HG03066 (cell line): ENCODE data around the gene CYP3A7.
"Not testable (repeated sequence)": the region's sequence is repeated elsewhere in the genome, so short reads cannot be mapped to it uniquely, and the experiment has no call there.

Experiments used
- ATAC-seq: cut with Tn5 transposase; IDR thresholded peaks from one replicate; pipeline ENCODE4 v1.9.1; 2021; ENCODE audit warnings: low read depth; ENCODE audit not compliant: unreplicated experiment

CYP3A7 gene

DNA sequence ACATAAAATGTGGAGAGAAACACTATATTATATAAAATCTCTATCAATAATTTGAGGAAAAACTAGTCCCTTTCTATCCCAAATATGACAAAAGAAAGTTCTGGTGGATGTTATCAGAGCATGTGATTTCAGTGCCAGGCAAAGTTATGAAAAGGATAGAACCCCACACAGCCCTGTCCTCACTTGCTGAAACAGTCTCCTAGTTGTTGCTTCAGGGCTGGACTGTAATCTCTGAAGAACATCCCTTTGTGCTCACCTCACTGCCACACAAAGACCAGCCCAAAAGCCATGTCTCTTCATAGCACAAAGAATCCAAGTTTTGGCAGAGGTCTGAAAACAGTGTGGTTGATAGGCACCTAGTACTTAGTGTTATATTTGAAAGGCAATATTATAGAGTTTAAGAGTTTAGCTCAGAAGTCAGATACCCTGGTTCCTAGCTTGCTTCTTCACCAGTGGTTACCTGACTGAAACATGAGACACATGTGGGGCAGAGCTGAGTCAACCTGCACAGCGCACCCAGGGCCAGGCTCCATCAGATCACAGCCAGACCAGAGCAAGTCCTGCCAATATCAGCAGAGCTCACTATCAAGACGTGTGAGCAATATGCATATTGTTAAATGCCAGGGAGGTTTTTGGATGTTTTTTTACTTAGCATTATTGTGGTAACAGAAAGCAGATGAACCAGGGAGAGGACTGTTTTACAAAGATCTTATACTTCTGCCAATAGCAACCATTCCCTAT lies 25.0 kb downstream of the CYP3A7 start:
- ATAC-seq: no peak

DNA sequence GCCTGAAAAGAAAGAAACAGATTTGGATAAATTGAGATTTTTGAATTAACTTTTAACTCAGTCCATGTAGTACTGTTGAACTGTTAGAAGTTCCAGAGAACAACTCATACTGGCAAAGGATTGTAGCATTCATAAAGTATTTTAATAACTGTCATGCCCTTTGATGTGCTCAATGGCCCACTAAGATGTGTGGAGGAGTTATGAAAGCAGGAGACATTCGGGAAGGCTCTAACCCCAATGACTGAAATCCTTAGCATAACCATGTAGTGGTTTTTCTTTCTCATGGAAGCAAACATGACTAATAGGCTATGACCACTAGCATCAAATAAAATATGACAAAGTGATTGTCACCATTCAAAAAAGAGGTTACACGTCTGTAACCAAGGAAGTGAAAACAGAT lies 25.7 kb downstream of the CYP3A7 start:
- ATAC-seq: no peak

DNA sequence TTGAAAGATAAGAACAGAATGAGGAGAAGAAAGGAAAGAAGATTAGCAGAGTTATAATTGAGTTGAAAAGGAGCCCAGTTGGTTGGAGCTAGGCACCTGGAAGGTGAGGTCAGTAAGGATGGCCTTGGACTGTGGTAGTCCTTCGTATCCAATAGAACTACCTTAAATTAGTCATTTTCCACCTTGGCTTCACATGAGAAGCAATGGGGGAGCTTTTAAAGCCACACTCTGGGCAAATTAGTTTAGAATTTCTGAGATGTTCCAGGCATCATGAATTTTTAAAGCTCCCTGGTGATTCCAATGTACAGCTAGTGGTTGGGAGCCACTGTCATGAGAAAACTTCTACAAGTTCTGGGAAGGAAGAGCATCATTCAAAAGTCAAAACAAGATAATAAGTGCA lies 27.9 kb downstream of the CYP3A7 start:
- no peak for ATAC-seq

- no peak for ATAC-seq
These were observed 35.0 kb downstream of the CYP3A7 start for GRCh38 chr7:99699946-99700345.

DNA sequence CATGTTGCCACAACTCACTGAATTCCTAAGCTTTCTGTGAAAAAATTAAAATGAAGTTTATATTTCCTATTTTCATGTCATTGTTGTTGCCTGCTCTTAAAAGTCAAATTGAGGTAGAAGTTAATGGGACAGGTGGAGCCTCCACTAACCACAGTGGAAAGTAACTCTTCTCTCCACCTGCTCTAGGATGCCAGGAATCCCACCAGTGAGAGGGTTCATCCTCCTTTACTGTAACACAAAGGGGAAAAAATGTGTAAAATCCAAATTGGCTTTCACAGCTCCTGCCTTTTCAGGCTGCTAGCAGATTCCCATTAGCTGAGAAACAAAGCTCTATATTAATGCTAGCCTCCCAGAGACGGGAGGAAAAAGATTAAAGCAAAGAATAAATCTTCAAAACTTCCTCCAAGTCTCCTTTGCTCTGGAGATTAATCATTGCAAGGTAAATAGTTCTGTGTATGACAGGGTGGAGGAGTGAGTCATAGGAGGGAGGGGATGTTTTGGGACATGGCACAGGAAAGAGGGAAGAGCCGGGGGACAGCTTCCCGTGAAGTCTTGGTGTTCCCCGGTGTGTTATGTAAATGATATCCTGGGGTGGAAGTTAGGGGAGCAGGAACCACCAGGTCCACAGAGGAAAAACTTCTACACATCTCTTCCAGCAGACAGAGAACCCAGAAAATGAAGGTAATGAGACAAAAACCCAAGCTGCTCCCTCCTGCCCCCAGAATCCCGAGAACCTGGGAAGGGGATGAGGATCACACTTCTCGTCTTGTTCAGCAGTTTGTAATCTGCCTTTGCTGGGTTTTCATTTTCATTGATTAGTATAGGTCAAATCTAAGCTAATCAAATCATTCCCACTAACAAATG lies 35.9 kb downstream of the CYP3A7 start:
- not testable (repeated sequence) for ATAC-seq

GRCh38 chr7:99694912-99695304 lies 40.1 kb downstream of the CYP3A7 start:
- ATAC-seq: no peak

DNA sequence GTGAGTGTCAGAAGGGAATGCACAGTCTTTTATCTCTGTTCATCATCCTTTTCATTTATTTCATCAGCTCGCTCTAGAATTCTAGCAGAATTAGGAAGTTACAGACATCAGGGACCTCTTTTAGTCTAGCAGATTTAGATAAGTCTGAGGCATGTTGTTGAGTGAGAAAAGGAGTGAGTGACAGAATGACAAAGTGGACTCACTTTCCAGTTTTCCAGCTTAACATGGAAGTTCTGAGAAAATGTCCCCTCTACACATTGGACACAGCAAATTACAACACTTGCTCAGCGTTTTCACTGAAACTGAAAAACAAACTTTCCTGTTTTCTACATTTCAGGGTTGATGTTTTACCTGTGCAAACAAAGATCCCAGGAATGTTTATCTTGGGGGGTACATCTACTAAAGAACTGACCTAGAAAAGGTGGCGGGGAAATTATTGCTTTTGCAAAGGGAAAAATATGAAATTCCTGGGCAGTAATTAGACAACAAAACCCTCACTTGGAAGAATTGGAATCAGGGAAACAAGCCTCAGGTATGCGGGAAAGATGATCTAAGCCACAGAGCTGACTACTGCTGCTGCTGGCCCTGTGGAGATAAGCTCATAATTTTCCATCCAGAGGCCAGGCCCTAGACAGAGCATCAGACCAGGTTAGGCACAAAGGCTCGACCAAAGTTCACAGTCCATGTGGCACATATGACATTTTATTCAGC lies 40.6 kb downstream of the CYP3A7 start:
- no peak for ATAC-seq

GRCh38 chr7:99693427-99694200 lies 41.4 kb downstream of the CYP3A7 start:
- no peak for ATAC-seq

DNA sequence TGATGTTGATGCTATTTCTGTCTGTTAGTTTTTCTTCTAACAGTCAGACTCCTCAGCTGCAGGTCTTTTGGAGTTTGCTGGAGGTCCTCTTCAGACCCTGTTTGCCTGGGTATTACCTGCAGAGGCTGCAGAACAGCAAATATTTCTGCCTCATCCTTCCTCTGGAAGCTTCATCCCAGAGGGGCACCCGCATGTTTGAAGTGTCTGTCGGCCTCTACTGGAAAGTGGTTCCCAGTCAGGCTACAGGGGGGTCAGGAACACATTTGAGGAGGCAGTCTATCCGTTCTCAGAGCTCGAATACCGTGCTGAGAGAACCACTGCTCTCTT lies 41.9 kb downstream of the CYP3A7 start:
- ATAC-seq: no peak

DNA sequence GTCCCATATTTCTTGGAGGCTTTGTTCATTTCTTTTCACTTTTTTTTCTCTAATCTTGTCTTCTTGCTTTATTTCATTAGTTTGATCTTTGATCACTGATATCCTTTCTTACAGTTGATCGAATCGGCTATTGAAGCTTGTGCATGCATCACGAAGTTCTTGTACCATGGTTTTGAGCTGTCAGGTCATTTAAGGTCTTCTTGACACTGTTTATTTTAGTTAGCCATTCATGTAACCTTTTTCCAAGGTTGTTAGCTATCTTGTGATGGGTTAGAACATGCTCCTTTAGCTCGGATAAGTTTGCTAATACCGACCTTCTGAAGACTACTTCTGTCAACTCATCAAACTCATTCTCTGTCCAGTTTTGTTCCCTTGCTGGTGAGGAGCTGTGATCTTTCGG lies 42.4 kb downstream of the CYP3A7 start:
- ATAC-seq: not testable (repeated sequence)

GRCh38 chr7:99691658-99692057 lies 43.3 kb downstream of the CYP3A7 start:
- ATAC-seq: not testable (repeated sequence)

DNA sequence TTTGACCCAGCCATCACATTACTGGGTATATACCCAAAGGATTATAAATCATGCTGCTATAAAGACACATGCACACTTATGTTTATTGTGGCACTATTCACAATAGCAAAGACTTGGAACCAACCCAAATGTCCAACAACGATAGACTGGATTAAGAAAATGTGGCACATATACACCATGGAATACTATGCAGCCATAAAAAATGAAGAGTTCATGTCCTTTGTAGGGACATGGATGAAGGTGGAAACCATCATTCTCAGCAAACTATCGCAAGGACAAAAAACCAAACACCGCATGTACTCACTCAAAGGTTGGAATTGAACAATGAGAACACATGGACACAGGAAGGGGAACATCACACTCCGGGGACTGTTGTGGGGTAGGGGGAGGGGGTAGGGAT lies 44.1 kb downstream of the CYP3A7 start:
- not testable (repeated sequence) for ATAC-seq

GRCh38 chr7:99685871-99686608 lies 49.0 kb downstream of the CYP3A7 start:
- not testable (repeated sequence) for ATAC-seq

DNA sequence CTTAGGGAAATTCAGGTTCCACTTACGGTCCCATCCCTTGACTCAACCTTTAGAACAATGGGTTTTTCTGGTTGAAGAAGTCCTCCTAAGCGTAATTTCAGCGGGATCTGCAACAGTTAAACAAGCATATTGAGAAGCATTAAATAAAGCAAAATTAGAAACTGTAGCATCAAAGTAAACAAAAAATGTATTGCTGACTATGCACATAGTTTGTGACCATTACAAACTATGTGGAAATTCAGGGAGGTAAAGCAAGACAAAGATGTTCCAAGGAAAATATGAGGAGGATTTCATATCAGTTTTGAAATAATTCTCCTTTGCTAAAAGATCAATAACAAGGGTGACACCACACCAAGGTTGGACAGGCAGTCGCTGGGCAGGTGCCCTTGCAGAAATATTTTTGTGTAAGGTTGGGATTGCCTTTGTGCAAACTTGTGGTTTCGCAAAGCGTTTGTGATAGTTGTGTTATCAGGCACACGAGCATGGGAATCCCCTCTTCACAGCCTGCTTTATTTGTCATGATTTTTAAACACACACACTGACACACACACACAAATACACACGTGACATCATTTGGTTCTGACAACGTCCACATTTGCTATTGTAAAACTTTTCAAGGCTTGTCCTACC lies 49.8 kb downstream of the CYP3A7 start:
- no peak for ATAC-seq

DNA sequence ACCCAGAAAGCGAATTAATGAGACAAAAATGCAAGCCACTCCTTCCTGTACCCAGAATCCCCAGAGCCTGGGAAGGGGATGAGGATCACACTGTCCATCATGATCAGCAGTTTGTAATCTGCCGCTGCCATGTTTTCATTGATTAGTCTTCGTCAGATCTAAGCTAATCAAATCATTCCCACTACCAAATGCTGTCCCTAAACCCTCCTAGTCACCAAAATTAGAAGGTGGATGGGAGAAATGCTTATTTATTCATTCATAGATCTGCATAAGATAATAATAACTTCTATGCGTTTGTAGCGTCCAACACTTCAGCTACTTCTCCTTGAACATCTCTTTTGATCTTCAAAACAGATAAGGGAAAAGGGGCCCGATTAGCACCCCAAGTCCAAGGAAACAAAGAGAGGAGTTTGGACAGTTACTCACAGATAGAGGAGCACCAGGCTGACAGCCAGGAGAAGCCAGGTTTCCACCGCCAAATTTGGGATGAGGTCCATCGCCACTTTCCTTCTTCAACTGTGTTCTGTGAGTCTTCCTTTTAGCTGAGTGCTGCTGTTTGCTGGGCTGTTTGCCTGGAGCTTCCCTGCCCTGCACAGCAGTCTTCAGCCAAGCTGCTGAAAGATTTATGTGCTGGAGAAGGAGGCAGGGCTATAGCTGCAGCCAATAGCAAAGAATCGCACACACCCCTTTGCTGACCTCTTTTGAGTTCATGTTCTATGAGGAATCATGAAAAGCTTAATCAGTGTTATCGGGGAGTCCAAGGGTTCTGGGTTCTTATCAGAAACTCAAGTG lies 55.4 kb downstream of the CYP3A7 start, which contains the start of gene CYP3A5:
Gene CYP3A5, minus strand, starts transcription at position 597 of the 792 bp plus-strand sequence. Its CDS starts 100 bp downstream, at position 497.
- ATAC-seq: no peak

- ATAC-seq: no peak
These were observed 56.0 kb downstream of the CYP3A7 start for GRCh38 chr7:99679032-99679399.

DNA sequence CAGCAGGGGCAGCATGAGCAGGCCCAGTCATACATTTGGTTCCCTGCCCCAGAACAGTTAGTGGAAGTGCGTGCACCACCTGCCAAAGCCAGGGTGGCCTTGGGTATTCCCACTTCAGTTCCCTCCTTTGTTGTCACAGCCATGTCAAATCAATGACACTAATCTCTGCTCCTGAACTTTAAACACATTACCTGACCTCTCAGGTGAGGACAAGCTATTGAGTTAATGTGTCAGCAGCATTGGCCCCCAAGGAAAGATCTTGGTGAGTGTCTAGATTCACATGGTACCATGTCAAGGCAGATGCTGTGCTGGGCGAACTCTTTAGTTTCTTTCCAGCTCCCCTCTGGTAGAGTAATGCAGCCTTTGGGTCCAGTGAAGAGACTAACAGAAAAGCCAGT lies 57.3 kb downstream of the CYP3A7 start:
- no peak for ATAC-seq

DNA sequence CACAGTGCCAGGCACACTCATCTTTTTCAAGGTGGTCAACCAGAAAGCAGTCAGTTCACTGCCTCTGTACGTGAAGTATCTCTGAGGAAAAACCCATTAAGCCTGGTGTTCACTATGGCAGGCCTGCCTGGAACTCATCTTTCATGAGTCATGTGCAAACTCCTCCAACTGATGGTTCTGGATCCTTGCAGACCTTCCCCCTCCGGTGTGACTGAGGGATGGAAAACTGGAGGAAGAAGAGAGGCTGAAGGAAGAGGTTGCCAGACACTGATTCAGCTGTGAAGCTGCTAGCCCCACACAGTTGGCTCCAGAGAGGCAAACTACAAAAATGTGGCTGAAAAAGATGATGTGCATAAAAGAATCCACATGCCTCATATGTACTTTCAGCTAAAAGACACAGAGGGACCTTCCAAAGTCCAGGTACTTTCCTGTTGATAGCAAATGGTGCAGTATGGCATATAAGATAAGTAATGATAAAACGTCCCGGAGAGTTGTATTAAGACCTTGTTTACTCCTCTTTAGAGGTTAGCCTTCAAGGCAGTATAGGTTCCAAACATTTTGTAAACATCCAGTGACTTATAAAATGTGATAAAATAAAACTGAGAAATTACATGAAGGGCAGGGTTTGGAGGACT lies 57.9 kb downstream of the CYP3A7 start:
- no peak for ATAC-seq
